Loucy (cell line): ENCODE data around the gene INPP5K.

Experiments used
- H2AFZ ChIP-seq: fragments of 200-600 bp; sonication (generic); 2 replicates; pipeline ENCODE4 v1.6.0; 2016; ENCODE audit warnings: antibody characterized with exemption, mild to moderate bottlenecking, low read length, moderate library complexity
- H3F3A ChIP-seq: fragments of 200-600 bp; 2 replicates; pipeline ENCODE4 v1.6.0; 2016; ENCODE audit warnings: antibody characterized with exemption, low read depth, mild to moderate bottlenecking
- H3K27me3 ChIP-seq: fragments of 200-600 bp; sonication (generic); 2 replicates; pipeline ENCODE4 v1.6.1; 2014; ENCODE audit warnings: low read length, mild to moderate bottlenecking; ENCODE audit not compliant: insufficient read depth, poor library complexity, severe bottlenecking
- H3K36me3 ChIP-seq: fragments of 200-600 bp; sonication (generic); 2 replicates; pipeline ENCODE4 v1.6.1; 2016; ENCODE audit warnings: low read length; ENCODE audit not compliant: insufficient read depth
- H3K4me1 ChIP-seq: fragments of 200-600 bp; sonication (generic); 2 replicates; pipeline ENCODE4 v1.5.1; 2014; ENCODE audit warnings: low read length, mild to moderate bottlenecking; ENCODE audit not compliant: insufficient read depth, poor library complexity, severe bottlenecking
- H3K4me2 ChIP-seq: fragments of 200-600 bp; sonication (generic); 2 replicates; pipeline ENCODE4 v1.6.0; 2014; ENCODE audit warnings: antibody characterized with exemption, low read length, low read depth, mild to moderate bottlenecking; ENCODE audit not compliant: poor library complexity, severe bottlenecking
- H3K4me3 ChIP-seq: fragments of 200-600 bp; sonication (generic); 2 replicates; pipeline ENCODE4 v1.5.1; 2014; ENCODE audit warnings: low read length, mild to moderate bottlenecking, mixed read lengths; ENCODE audit not compliant: poor library complexity, severe bottlenecking
- H3K79me2 ChIP-seq: fragments of 200-600 bp; sonication (generic); 2 replicates; pipeline ENCODE4 v1.6.1; 2014; ENCODE audit warnings: low read length; ENCODE audit not compliant: insufficient read depth
- H3K9ac ChIP-seq: fragments of 200-600 bp; sonication (generic); 2 replicates; pipeline ENCODE4 v1.6.0; 2014; ENCODE audit warnings: mild to moderate bottlenecking, low read depth, low read length, moderate library complexity; ENCODE audit not compliant: poor library complexity, severe bottlenecking
- H3K9me2 ChIP-seq: fragments of 200-600 bp; sonication (generic); replicated peaks from 2 replicates; pipeline ENCODE4 v1.6.1; 2016; ENCODE audit warnings: low read depth, low read length, mixed read lengths
- H3K9me3 ChIP-seq: fragments of 200-600 bp; sonication (generic); 2 replicates; pipeline ENCODE4 v1.6.1; 2014; ENCODE audit warnings: mild to moderate bottlenecking, antibody characterized with exemption, low read length, low read depth; ENCODE audit not compliant: insufficient read depth
- H4K20me1 ChIP-seq: fragments of 200-600 bp; sonication (generic); 2 replicates; pipeline ENCODE4 v1.6.0; 2014; ENCODE audit warnings: antibody characterized with exemption, low read length, mild to moderate bottlenecking; ENCODE audit not compliant: insufficient read depth, poor library complexity, severe bottlenecking
- EZH2phosphoT487 ChIP-seq: fragments of 200-600 bp; IDR thresholded peaks from 2 replicates; pipeline ENCODE4 v1.6.1; 2018; ENCODE audit warnings: antibody characterized with exemption, mild to moderate bottlenecking, moderate library complexity, borderline replicate concordance
- TF ChIP-seq, protein P1 (sequence below): fragments of 200-600 bp; sonication (generic); conservative IDR thresholded peaks from 2 replicates; pipeline ENCODE4 v1.5.1; 2014; ENCODE audit warnings: mild to moderate bottlenecking, antibody characterized with exemption, low read length

The INPP5K gene

DNA sequence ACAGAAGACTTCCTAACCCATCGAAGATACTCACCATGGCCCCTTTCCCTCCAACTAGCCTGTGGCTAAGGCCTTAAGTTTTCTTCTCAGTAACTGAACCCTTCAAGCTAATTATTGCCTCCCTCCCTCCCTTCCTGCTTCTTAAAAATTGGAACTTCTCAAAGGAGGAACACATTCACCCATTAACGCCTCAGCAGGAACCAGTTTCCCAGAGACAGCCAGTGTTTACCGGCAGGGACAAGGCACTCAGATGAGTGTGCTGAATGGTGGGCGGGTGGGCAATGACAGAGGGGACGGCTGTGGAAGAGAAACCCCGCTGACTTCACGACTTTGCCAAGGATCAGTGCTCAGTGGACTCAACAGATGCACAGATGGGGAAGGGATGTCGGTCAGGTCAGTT, 25.9 kb upstream of the INPP5K start:
- H3K9me2 ChIP-seq, result no peaks in the 10 kb centered on the region
- H3K4me1 ChIP-seq, result no peaks in the 10 kb centered on the region
- no peaks in the 10 kb centered on the region for H3F3A ChIP-seq
- no peak overlapping the region for H3K4me3 ChIP-seq
- no peaks in the 10 kb centered on the region for H3K9me3 ChIP-seq
- no peak overlapping the region for H3K9ac ChIP-seq
- H3K36me3 ChIP-seq, result peaks cover 48% of the 10 kb centered on the region; the same call in 1 of the 2 replicates
- H4K20me1 ChIP-seq, result no peaks in the 10 kb centered on the region
- TF ChIP-seq, protein P1, sequence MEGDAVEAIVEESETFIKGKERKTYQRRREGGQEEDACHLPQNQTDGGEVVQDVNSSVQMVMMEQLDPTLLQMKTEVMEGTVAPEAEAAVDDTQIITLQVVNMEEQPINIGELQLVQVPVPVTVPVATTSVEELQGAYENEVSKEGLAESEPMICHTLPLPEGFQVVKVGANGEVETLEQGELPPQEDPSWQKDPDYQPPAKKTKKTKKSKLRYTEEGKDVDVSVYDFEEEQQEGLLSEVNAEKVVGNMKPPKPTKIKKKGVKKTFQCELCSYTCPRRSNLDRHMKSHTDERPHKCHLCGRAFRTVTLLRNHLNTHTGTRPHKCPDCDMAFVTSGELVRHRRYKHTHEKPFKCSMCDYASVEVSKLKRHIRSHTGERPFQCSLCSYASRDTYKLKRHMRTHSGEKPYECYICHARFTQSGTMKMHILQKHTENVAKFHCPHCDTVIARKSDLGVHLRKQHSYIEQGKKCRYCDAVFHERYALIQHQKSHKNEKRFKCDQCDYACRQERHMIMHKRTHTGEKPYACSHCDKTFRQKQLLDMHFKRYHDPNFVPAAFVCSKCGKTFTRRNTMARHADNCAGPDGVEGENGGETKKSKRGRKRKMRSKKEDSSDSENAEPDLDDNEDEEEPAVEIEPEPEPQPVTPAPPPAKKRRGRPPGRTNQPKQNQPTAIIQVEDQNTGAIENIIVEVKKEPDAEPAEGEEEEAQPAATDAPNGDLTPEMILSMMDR, result no peak
- TF ChIP-seq EZH2phosphoT487, result no peak
- H2AFZ ChIP-seq, result no peak overlapping the region
- H3K79me2 ChIP-seq, result no peaks in the 10 kb centered on the region
- no peak overlapping the region for H3K4me2 ChIP-seq
- no peaks in the 10 kb centered on the region for H3K27me3 ChIP-seq

DNA sequence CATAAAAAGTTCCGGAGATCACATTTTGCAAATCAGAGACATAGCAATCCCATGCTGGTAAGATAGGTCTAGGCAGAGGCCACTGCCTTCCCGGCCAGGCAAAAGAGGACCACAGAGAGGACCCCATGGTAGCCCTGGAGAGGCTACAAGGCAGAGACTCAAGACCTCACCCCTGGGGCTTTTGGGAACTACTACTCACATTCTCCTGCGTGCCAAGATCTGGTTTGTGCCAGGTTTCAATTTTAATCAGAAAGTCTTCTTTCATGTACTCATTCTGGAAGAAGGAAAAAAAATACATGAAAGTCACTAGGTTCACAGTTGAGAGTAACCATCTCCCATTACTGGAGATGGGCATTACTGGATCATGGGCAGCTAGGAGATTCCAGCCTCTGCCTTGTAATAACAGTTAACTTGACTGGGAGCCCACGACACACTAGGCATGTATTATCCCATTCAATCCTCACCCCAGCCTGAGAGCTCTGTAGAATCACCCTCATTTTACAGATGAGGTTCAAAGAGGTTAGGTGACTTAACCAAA, 25.0 kb upstream of the INPP5K start:
- Histone ChIP-seq H3K4me1 (no peaks in the 10 kb centered on the region), H3K36me3 (peaks cover 44% of the 10 kb centered on the region; the same call in 1 of the 2 replicates)

DNA sequence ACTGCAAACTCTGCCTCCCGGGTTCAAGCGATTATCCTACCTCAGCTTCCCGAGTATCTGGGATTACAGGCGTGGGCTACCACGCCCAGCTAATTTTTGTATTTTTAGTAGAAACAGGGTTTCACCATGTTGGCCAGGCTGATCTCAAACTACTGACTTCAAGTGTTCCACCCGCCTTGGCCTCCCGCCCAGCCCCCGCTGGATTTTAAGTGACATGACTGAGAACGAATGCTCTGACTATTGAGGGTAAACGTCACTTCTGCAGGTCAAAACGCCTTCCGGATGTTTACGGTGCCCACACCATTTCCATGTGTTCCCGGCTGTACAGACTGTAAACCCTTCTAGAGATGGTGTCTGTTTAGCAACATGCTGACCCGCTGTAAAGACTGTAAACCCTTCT, 23.4 kb upstream of the INPP5K start:
- Histone ChIP-seq H3K36me3 (peaks cover 44% of the 10 kb centered on the region; the same call in 1 of the 2 replicates), H3K9me2 (no peaks in the 10 kb centered on the region)

More for the DNA sequence above, 25.0 kb upstream of the INPP5K start:
- no peak overlapping the region for H2AFZ ChIP-seq
- no peaks in the 10 kb centered on the region for H3K9me3 ChIP-seq
- no peak overlapping the region for H3K9ac ChIP-seq
- H3K9me2 ChIP-seq, result no peaks in the 10 kb centered on the region
- no peaks in the 10 kb centered on the region for H3K27me3 ChIP-seq
- H3K4me3 ChIP-seq, result no peak overlapping the region
- TF ChIP-seq EZH2phosphoT487, result no peak
- TF ChIP-seq, protein P1, result no peak
- no peaks in the 10 kb centered on the region for H4K20me1 ChIP-seq
- no peaks in the 10 kb centered on the region for H3K79me2 ChIP-seq
- H3F3A ChIP-seq, result no peaks in the 10 kb centered on the region
- H3K4me2 ChIP-seq, result no peak overlapping the region

More for the DNA sequence above, 23.4 kb upstream of the INPP5K start:
- no peaks in the 10 kb centered on the region for H3K79me2 ChIP-seq
- no peaks in the 10 kb centered on the region for H3F3A ChIP-seq
- H3K4me2 ChIP-seq, result no peak overlapping the region
- no peak overlapping the region for H2AFZ ChIP-seq
- H3K9ac ChIP-seq, result no peak overlapping the region
- no peaks in the 10 kb centered on the region for H3K4me1 ChIP-seq
- no peak overlapping the region for H3K4me3 ChIP-seq
- H3K27me3 ChIP-seq, result no peaks in the 10 kb centered on the region
- TF ChIP-seq EZH2phosphoT487, result no peak
- TF ChIP-seq, protein P1, result no peak
- H4K20me1 ChIP-seq, result no peaks in the 10 kb centered on the region
- no peaks in the 10 kb centered on the region for H3K9me3 ChIP-seq
